ENCODE results near the gene ITGA3.

The ITGA3 gene

GRCh38 chr17:50075446-50076032 lies 19.6 kb downstream of the ITGA3 start:
- DNase-seq, result no peak

DNA sequence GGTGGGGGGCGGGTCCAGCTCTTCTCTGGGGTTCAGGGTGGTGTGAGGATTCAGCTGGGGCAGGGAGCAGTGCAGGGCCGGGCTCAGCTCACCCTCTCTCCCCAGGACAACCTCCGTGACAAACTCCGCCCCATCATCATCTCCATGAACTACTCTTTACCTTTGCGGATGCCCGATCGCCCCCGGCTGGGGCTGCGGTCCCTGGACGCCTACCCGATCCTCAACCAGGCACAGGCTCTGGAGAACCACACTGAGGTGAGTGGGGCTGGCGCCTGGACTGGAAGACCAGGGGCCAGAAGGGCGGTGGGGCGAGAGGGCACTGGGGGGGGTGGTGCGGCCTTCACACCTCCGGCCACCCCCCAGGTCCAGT lies 20.3 kb downstream of the ITGA3 start:
- DNase-seq, result no peak

- DNase-seq, result no peak
Observed at GRCh38 chr17:50076591-50077235, 20.8 kb downstream of the ITGA3 start.

DNA sequence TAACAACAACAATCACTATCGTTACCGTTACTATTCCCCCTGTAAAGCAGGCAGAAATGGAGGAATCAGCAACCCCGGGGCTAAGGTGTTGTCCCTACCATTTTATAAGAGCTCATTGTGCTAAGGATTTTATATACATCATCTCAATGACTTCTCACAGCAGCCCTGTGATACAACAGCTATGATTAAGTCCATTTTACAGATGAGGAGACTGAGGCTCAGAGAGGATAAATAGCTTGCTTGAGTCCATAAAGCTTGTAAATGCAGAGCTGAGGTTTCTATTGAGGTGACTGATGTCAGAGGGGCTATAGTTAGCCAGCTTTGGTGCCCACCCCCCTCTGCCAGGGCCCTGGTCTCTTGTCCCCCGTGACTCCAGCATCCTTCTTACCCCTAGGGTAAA lies 22.5 kb downstream of the ITGA3 start:
- DNase-seq, result no peak

DNA sequence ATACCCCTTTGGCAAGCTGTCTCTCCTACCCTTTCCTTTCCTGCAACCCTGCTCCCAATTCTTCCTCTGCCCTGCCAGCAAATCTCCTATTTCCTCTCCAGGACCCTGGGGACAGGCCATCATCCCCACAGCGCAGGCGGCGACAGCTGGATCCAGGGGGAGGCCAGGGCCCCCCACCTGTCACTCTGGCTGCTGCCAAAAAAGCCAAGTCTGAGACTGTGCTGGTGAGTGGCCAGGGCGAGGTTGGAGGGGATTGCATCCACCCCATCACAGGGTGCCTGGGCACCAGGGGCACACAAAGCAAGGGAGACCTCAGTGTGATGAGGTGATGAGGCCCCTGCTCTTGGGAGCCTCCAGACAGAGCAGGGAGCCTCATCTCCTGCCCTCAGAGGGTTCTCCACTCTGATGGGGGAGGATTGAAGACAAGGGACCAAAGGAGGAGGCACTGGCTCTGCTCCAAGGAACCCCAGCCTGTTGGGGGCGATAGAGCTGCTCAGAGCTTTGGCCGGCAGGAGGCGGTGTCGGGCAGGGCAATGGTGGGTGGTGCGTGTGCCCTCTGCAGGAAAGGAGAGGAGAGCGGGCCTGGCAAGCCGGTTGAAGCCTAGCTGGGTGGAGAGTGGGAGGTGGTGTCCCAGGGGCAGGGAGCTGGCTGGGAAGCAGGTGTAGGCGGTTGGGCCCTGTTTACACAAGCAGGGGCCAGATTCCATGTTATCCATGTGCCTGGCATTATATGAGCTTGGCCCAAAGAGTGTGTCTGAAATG lies 23.6 kb downstream of the ITGA3 start:
- no peak for DNase-seq

GRCh38 chr17:50080096-50080480 lies 24.2 kb downstream of the ITGA3 start:
- no peak for DNase-seq

- no peak for DNase-seq
Observed at GRCh38 chr17:50080827-50081226, 24.9 kb downstream of the ITGA3 start.

DNA sequence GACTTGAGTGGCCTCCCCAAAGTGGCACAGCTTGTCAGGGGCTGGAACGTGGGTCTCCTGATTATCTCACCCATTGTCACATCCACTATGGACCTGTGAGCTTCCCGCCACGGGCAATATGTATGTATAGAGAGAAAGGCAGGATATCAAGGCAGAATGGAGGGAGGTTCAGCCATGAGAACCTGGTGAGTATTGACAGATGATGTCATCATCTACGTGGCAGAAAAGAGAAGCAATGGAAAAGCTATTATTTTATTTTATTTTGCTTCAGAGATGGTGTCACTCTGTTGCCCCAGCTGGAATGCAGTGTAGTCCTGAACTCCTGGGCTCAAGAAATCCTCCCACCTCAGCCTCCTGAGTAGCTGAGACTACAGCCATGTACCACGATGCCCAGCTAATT lies 25.8 kb downstream of the ITGA3 start:
- DNase-seq, result no peak

GRCh38 chr17:50087246-50087911 lies 31.5 kb downstream of the ITGA3 start:
- DNase-seq, result peak; percentile 79

DNA sequence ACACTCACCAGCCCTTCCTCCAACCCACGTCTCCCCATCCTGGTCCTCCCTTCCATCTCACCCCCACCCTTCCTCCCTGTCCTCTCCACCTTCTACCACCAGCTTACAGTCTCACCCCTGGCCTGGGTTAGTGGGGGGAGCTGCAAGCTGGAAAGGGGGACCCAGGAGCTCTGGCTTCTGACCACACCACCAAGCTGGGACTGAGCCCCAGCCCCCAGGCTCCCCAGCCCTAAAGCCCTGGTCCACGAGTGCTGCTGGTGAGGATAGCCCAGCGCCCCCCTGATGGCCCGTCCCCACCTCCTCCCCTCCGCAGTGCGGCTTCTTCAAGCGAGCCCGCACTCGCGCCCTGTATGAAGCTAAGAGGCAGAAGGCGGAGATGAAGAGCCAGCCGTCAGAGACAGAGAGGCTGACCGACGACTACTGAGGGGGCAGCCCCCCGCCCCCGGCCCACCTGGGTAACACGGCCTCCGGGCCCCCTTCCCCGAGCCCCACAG lies 32.0 kb downstream of the ITGA3 start:
- DNase-seq, result no peak

- no peak for DNase-seq
Observed at GRCh38 chr17:50088952-50089825, 33.3 kb downstream of the ITGA3 start.

DNA sequence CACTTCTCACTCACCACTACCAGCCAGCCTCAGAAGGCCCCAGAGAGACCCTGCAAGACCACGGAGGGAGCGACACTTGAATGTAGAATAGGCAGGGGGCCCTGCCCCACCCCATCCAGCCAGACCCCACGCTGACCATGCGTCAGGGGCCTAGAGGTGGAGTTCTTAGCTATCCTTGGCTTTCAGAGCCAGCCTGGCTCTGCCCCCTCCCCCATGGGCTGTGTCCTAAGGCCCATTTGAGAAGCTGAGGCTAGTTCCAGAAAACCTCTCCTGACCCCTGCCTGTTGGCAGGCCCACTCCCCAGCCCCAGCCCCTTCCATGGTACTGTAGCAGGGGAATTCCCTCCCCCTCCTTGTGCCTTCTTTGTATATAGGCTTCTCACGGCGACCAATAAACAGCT lies 34.2 kb downstream of the ITGA3 start:
- no peak for DNase-seq

DNA sequence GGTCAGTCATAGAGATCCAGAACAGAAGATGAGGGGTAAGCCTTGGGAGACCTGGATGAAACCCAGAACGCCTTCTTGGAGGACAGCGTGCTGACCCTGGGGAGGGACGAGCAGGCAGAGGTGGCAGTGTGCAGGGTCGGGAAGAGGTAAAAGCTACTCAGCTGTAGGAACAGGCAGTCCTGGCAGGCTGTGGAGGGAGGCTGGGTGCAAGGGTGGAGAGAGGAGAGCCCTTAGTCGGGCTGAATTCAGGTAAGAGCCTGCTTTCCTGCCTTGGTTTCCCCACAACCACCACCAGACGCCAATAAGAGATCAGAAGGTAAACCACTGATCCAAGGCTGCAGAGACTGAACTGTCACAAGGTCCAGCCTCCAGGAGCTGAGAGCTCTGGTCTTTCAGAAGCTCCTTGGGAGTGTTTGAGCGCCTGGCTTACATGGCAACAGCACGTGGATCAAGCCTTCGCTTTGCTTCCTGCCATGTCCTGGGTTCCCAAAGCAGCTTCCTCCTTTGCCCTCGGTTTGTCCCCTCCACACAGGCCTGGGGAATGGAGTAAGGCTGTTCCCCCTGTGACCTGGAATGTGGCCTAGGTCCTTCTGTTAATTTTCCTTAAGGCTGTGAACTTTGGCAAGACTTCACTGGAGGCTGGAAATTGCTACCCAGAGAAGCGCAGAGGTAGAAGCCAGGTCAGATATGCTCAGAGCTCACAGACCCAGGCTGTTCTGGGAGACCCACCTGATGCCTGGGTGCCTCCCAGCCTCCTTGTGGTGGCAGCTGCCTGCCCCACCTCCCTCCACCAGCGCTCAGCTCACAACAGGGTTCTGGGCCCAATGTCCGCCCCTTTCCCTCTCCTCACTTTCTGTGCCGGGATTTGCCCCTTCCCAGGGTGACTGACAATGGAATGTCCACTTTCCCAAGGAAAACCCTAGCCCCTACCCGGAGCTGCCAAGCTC lies 35.3 kb downstream of the ITGA3 start:
- no peak for DNase-seq

DNA sequence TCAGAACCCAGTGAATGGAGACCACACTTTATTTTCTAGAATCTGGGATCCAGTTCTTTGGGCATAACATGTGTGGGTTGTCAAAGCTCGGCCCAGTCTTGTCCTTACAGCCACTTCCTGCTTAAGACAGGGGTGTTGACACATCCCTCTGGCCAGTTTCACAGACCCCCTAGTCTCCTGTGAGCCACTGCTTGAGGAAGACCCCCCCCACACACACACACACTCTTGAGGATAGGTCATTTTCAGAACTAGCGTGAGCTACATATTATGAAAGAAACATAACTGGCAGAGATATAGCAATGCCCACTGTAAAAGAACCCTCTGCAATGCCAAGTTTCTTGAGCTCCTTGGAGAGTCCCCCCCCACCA lies 36.0 kb downstream of the ITGA3 start:
- no peak for DNase-seq

- no peak for DNase-seq
Observed at GRCh38 chr17:50093246-50093645, 37.3 kb downstream of the ITGA3 start.

GRCh38 chr17:50093807-50094206 lies 37.9 kb downstream of the ITGA3 start:
- DNase-seq, result no peak

- peak; percentile 90 for DNase-seq
Observed at GRCh38 chr17:50094243-50094752, 38.4 kb downstream of the ITGA3 start.

DNA sequence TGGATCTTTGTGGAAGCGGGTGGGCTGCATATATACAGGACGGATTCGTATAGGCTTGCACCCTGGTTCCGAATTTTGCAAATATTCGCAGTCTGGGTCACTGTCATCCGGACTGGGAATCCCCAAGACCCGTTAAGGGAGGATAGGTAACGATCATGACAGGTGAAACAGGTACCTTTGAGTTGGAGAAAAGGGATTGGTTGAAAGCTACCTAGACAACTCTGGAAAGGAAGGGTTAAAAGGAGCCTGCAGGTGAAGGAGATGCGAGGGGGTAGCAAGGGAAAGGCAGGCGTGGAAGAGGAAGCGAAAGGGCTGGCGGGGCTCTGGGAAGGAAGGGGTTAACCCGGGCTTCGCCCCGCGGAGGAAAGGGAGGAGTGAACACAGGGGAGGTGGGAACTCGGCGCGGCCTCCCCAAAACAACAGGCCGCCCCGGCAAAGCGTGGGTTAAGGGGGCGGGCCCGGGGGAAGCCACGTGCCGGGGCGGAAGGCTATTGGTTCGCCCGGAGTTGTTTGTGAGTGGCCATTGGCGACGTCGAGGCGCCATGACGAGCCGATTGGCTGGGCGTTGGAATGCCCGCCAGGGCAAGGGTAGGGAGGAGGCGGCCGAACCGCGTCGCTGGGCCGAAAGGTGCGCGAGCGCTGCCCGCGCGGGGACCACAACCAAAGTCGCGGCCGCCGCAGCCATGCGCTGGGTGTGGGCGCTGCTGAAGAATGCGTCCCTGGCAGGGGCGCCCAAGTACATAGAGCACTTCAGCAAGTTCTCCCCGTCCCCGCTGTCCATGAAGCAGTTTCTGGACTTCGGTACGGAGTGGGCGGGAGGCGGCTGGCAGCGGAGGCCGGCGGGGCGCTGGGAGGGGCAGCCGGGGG lies 39.1 kb downstream of the ITGA3 start, which contains the start of gene PDK2:
PDK2 (plus strand) TSS at position 599 of the 867 bp plus-strand sequence; CDS start at position 684, 85 bp downstream.
- peak; percentile 98 for DNase-seq

- no peak for DNase-seq
Observed at GRCh38 chr17:50095626-50096037, 39.7 kb downstream of the ITGA3 start.

DNA sequence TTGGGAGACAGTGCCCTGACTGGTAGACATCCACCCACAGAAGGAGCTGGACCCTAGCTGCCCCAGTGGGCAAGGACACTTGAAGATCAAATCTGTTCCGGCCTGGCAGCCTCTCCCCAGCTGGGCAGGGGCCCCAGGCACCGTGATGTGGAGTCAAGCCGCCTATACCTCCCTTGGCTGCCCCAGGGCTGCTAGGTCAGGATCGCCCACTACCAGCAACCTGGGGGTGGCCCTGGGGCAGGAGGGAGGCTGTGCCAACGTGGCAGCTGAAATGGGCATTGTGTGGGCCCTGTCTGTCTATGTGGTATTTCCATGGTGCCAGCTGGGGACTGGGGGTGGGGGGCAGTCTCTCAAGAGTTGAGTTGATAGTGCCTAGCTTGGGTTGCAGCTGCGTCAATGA lies 40.2 kb downstream of the ITGA3 start:
- no peak for DNase-seq
